GM10847 (cell line): Measurements from ENCODE around the gene TCF25.

Experiments used
- POLR2A ChIP-seq: IDR thresholded peaks from 2 replicates; pipeline ENCODE4 v1.6.1; 2011; ENCODE audit not compliant: insufficient read length; ENCODE audit errors: extremely low read depth

The TCF25 gene

DNA sequence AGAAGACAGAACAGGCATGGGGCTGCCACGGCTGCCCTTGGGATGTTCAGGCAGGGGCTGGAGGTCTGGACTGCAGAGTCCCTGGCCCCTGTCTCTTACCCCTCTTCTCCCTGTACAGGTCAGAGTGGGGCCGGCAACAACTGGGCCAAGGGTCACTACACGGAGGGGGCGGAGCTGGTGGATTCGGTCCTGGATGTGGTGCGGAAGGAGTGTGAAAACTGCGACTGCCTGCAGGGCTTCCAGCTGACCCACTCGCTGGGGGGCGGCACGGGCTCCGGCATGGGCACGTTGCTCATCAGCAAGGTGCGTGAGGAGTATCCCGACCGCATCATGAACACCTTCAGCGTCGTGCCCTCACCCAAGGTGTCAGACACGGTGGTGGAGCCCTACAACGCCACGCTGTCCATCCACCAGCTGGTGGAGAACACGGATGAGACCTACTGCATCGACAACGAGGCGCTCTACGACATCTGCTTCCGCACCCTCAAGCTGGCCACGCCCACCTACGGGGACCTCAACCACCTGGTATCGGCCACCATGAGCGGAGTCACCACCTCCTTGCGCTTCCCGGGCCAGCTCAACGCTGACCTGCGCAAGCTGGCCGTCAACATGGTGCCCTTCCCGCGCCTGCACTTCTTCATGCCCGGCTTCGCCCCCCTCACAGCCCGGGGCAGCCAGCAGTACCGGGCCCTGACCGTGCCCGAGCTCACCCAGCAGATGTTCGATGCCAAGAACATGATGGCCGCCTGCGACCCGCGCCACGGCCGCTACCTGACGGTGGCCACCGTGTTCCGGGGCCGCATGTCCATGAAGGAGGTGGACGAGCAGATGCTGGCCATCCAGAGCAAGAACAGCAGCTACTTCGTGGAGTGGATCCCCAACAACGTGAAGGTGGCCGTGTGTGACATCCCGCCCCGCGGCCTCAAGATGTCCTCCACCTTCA lies 61.5 kb downstream of the TCF25 start:
- TF ChIP-seq POLR2A = no peak

DNA sequence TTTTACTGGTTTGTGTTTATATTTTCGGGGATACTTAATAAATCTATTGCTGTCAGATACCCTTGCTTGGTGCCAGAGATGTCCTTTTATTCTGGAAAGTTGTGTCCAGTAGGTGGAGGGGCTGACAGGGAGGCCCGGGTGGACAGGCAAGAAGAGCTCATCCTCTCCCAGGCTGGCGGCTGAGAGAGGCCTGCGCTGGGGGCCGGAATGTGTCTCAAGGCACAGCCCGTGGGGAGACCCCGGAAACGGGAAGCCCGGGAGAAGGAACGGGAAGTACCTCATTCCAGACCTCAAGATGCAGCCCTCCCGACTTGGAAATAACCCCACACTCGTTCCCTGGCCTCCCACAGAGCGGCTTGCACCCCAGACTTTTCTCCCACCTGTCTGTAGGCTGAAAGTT lies 62.6 kb downstream of the TCF25 start:
- TF ChIP-seq POLR2A = no peak

DNA sequence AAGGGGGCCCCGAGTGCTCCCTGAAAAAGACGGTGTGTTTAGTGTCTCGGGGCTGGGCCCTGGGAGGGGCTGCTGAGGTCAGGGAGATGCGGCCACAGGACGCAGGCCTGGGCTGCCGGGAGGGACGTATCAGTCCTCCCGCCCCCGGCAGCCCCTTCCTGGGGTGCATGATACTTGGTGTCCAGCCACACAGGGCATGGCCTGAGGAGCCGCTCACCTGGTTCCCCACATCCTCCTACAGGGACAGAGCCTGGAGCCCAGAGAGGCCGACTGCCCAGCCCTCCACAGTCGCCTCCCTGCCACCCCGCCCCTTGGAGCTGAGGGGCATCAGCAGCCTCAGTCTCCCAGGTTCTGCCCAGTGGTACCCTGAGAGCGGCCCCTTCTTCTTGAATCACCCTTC lies 63.1 kb downstream of the TCF25 start:
- no peak for TF ChIP-seq POLR2A

DNA sequence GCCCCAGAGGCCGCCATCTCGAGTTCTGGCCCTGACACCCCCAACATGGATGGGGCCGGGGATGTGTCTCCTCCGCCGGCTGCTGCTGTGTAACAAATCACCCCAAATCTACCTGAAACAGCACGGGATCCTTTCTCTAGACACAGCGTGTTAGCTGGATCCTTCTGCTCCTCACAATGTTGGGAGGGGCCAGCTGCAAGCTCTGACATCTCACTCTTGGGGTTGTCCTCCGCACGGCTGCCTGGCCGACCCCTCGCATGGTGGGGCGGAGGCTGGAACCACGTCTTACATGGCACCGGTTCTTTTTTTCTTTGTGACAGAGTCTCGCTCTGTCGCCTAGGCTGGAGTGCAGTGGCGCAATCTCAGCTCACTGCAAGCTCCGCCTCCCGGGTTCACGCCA lies 63.6 kb downstream of the TCF25 start:
- TF ChIP-seq POLR2A = no peak

DNA sequence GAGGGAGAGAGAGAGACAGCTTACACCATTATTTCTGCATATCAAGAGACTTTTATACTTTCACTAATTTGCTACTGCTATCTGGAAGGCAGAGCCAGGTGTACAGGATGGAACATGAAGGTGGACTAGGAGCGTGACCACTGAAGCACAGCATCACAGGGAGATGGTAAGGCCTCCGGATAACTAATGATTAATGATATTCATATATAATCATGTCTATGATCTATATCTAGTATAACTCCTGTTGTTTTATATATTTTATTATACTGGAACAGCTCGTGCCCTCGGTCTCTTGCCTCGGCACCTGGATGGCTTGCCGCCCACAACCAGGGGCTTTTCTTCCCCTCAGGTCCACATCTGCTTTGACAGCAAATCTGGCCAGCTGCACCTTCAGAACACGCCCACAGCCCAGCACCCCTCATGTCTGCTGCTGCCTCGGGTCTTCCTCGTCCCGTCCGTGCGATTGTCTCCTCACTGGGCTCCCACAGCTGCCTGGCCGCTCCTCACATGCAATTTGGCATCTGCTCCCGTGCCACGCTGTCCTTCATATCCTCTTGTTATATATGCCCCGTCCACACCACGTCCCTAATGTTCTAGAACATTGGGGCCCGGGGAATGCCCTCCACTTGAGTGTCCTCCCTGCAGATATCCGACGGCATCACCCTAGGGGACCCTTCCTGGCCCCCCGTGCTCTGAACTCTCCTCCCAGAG lies 64.9 kb downstream of the TCF25 start:
- no peak for TF ChIP-seq POLR2A

DNA sequence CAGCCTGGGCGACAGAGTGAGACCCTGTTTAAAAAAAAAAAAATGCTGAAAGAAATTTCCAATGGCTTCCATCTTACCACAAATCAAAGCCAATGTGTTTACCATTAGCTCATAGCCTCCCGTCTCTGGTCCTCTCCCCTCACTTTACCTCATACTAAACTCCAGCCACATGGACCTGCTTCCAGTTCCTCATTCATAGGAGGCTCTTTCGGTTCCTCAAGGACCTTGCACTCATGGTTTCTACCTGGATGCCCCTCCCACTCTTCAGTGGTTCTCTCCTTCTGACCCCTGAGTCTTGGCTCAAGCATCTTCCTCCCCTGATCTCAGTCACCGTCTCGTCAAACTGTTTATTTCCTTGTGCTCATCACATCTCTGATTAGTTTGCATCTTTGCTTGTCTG lies 71.4 kb downstream of the TCF25 start:
- no peak for TF ChIP-seq POLR2A

DNA sequence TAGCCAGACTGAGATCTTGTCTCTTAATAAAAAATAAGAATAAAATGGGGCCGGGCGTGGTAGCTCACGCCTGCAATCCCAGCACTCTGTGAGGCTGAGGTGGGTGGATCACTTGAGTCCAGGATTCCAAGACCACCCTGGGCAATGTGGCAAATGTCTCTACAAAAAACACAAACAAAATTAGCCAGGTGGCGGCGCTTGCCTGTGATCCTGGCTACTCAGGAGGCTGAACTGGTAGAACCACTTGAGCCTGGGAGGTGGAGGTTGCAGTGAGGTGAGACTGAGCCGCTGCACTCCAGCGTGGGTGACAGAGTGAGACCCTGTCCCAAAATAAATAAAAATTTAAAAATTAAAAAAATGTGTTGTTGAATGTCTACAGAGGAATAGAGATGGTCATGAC lies 72.3 kb downstream of the TCF25 start:
- TF ChIP-seq POLR2A = no peak

DNA sequence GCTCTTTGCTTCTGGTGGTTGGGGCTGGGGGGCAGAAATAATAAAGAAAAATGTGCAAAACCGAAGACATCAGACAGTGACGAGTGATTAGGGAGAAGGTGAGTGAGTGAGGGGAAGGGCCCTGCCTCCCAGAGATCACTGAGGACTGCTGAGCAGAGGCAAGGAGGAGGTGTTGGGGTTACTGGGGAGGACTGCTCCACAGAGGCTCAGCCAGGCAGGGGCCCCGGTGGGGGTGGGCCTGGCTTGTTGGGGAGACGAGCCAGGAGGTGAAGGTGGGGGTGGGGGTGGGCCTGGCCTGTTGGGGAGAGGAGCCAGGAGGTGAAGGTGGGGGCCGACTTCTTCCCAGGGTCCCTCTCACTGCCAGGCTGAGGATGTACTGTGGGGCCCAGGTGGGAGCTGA lies 73.1 kb downstream of the TCF25 start:
- TF ChIP-seq POLR2A = no peak

DNA sequence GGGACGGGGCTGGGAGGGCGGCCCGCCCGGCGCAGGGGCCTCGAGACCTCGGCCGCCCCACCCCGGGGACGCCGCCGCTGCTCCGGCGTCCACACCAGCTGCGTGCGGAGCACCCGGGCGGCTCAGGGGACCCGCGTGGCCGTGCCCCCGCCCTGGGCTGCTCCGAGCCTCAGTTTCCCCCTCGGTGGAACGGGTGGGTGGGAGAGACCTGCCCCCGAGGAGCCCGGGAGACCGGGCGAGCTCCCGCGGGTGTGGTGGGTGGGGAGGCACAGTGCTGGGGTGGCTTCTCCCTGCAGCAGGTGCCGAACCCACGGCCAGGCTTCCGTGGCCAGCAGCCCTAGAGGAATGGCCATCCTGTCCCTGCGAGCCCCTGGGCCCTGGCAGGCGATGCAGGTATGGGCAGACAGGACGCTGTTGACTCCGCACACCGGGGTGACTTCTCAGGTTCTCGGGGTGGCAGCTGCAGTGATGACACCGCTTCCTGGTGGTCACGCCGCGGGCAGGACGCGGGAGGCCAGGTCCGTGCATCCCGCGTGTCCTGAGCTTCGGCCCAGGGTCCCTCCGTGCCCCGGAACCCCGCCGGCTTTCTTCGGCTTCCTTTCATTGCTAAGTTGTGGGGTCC lies 75.8 kb downstream of the TCF25 start:
- TF ChIP-seq POLR2A = no peak

DNA sequence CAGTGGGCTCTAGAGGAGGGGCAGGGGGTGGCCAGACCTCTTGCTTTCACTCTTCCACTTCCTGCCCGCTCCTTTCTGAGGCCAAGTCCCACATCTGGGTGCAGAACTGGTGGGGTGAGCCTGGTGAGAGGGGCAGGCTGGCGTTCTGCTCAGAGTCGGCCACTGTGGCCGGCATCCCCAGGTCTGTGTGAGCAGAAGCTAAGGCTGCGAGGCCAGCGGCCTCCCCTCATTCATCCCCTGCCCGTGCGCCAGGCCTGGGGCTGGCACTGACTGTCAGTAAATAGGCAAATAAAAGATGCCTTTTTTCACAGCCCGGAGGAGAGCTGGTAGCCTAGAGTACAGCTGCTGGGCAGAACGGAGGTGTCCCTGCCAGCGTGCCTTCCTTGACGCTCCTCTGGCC lies 76.4 kb downstream of the TCF25 start:
- no peak for TF ChIP-seq POLR2A

DNA sequence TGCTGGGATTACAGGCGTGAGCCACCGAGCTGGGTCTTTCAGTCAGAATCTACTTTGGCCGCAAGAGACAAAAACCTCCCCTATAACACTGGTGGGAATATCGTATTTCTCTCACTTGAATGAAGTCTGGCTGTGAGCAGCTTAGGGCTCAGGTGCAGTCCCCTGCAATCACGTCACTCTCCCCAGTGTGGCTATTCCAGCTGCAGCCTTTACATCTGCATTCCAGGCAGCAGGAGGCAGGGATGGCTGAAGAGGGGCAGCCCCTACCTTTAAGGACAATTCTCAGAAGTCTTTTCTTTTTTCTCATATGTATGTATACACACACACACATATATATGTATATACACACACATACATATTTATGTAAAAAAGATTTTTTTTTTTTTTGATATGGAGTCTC lies 78.1 kb downstream of the TCF25 start:
- no peak for TF ChIP-seq POLR2A

DNA sequence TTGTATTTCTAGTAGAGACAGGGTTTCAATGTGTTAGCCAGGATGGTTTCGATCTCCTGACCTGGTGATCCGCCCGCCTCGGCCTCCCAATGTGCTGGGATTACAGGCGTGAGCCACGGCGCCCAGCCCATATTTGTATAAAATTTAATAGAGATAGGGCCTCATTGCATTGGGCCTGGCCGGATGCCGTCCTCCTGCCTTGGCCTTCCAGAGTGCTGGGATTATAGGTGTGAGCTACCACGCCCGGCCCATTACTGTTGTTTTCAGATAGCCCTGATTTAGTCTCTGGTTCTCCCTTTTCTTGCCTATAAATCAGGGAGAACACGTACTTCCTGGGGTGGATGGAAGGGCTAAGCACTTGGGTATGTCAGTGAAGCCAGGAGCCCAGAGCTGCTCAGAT lies 78.7 kb downstream of the TCF25 start:
- TF ChIP-seq POLR2A = no peak

DNA sequence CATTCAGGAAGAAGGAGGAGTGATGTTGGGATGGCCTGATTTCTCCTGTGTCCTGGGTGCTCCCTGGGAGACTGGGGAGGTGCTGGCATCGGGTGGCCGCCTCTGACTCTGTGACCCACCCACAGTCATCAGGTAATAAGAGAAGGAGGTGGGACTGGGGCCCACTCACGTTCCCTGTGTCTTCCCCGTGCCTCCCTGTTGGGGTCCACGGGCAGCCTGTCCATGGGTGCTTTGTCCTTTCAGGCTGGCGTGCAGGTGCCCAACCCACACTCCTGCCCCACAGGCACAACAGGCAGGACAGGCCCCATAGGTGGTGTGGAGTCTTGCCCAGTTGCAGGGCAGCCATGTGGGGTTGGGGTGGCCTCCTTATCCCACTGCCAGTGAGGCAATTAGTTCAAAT lies 79.2 kb downstream of the TCF25 start:
- no peak for TF ChIP-seq POLR2A

DNA sequence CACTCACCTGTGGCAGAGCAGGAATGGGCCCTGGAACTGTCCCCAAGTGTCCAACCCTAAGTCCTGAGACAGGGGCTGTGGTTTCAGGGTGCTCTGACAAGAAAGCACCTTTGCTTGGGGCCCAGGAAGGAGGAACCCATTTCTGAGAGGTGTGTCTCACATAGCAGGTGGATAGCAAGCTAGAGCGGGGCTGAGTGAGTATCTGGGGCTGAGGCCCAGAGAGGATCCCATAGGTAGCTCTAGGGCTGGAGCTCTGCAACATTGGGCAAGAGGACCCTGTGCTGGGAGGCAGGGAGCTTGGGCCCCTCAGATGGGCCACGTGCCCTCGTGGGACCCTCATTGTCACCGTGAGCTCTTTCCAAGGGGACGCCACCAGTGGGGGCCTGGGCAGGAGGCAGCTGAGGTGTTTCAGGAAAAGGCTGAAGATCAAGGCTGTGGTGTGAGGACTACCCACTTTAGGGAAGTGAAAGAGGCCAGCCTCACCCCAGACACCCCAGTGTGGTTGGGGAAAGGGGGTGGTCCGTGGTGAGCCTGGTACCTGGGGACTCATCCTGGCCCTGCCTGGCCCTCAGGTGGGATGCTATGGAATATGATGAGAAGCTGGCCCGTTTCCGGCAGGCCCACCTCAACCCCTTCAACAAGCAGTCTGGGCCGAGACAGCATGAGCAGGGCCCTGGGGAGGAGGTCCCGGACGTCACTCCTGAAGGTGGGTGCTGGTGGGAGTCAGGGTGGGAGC lies 80.4 kb downstream of the TCF25 start:
- TF ChIP-seq POLR2A = no peak

DNA sequence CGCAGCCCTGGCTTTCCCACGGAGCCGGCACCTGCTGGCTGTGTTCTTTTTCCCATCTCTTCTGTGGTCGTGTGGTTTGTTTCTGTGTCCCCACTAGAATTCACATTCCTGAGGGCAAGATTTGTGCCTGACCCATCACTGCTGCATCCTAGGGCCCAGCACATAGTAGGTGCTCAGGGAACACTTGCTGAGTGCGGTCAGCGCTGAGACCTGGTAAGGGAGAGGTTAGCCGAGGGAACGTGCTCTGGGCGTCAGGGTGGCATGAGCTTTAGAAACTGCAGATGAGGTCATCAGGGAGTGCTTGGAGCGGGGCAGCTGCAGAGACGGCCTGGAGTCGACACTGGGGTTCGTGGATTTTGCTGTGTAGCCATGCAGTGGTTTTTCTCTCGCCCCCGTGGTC lies 81.1 kb downstream of the TCF25 start:
- no peak for TF ChIP-seq POLR2A
